Trophoblast cell (in vitro differentiated cells and primary cell): Measurements from ENCODE around the gene TNFRSF17.

Source experiments
- DNase-seq, 2 donors: peaks; one replicate each; pipeline ENCODE4 v3.0.0-alpha.2; 2016
- H2AFZ ChIP-seq: 2 replicates; pipeline ENCODE4 v1.6.1; 2013; ENCODE audit warnings: low read length, moderate library complexity, mild to moderate bottlenecking; ENCODE audit not compliant: insufficient read depth, poor library complexity
- H2AK5ac ChIP-seq: 2 replicates; pipeline ENCODE4 v1.6.1; 2013; ENCODE audit warnings: mild to moderate bottlenecking, low read length
- H2BK120ac ChIP-seq: 2 replicates; pipeline ENCODE4 v1.6.1; 2013; ENCODE audit warnings: low read length, mild to moderate bottlenecking, moderate library complexity; ENCODE audit not compliant: insufficient read depth, poor library complexity
- H2BK12ac ChIP-seq: 2 replicates; pipeline ENCODE4 v1.6.1; 2013; ENCODE audit warnings: mild to moderate bottlenecking, low read length, moderate library complexity
- H2BK5ac ChIP-seq: 2 replicates; pipeline ENCODE4 v1.6.1; 2013; ENCODE audit warnings: low read length, low read depth, moderate library complexity, mild to moderate bottlenecking; ENCODE audit not compliant: poor library complexity
- H3K14ac ChIP-seq: 2 replicates; pipeline ENCODE4 v1.6.1; 2013; ENCODE audit warnings: mild to moderate bottlenecking, low read length
- H3K18ac ChIP-seq: 2 replicates; pipeline ENCODE4 v1.6.1; 2013; ENCODE audit warnings: mild to moderate bottlenecking, low read length
- H3K23ac ChIP-seq: 2 replicates; pipeline ENCODE4 v1.6.1; 2013; ENCODE audit warnings: low read length
- H3K27ac ChIP-seq: 2 replicates; pipeline ENCODE4 v1.5.1; 2013; ENCODE audit warnings: low read depth, mild to moderate bottlenecking, inconsistent platforms, low read length, moderate library complexity
- H3K27me3 ChIP-seq: 2 replicates; pipeline ENCODE4 v1.6.1; 2013; ENCODE audit warnings: inconsistent platforms, mild to moderate bottlenecking, low read length, moderate library complexity; ENCODE audit not compliant: insufficient read depth
- H3K36me3 ChIP-seq, 2 experiments: 1 replicate in 1 of 2; 2 replicates in 1 of 2; pipeline ENCODE4 v1.6.1; 2013; ENCODE audit warnings: low read length in 2 of 2, mild to moderate bottlenecking in 2 of 2, moderate library complexity in 1 of 2; ENCODE audit not compliant: insufficient read depth in 2 of 2, control insufficient read depth in 1 of 2
- H3K4ac ChIP-seq: 2 replicates; pipeline ENCODE4 v1.6.1; 2013; ENCODE audit warnings: low read depth, mild to moderate bottlenecking, low read length, moderate library complexity
- H3K4me1 ChIP-seq, 2 experiments: 1 replicate in 1 of 2; 2 replicates in 1 of 2; pipeline ENCODE4 v1.6.1; 2013; ENCODE audit warnings: low read length in 2 of 2, mild to moderate bottlenecking in 2 of 2, moderate library complexity in 1 of 2; ENCODE audit not compliant: insufficient read depth in 2 of 2, control insufficient read depth in 1 of 2
- H3K4me2 ChIP-seq: 2 replicates; pipeline ENCODE4 v1.6.1; 2013; ENCODE audit warnings: inconsistent platforms, mild to moderate bottlenecking, low read length, moderate library complexity
- H3K4me3 ChIP-seq: 2 replicates; pipeline ENCODE4 v1.5.1; 2013; ENCODE audit warnings: mild to moderate bottlenecking, low read depth, low read length, inconsistent platforms
- H3K79me1 ChIP-seq: one replicate; pipeline ENCODE4 v1.6.1; 2013; ENCODE audit warnings: low read length
- H3K79me2 ChIP-seq: 2 replicates; pipeline ENCODE4 v1.6.1; 2013; ENCODE audit warnings: low read length, mild to moderate bottlenecking; ENCODE audit not compliant: control insufficient read depth, insufficient read depth, poor library complexity
- H3K9ac ChIP-seq: 2 replicates; pipeline ENCODE4 v1.6.1; 2013; ENCODE audit warnings: mild to moderate bottlenecking, low read length
- H3K9me3 ChIP-seq: 2 replicates; pipeline ENCODE4 v1.6.1; 2013; ENCODE audit warnings: low read depth, mild to moderate bottlenecking, control low read depth, inconsistent platforms, low read length; ENCODE audit not compliant: insufficient read depth
- H4K12ac ChIP-seq: 2 replicates; pipeline ENCODE4 v1.6.1; 2013; ENCODE audit warnings: low read depth, mild to moderate bottlenecking, low read length, moderate library complexity
- H4K8ac ChIP-seq: 2 replicates; pipeline ENCODE4 v1.6.1; 2013; ENCODE audit warnings: low read depth, mild to moderate bottlenecking, low read length, moderate library complexity
- H4K91ac ChIP-seq: one replicate; pipeline ENCODE4 v1.6.1; 2013; ENCODE audit warnings: low read depth, mild to moderate bottlenecking, low read length, moderate library complexity
- WGBS: extraction: QIAGEN DNeasy Blood & Tissue Kit; methylation state at CpG from one replicate; pipeline ENCODE4 v1.1.7; 2013; ENCODE audit warnings: missing lambda C conversion rate; ENCODE audit not compliant: insufficient read length, insufficient coverage; ENCODE audit errors: extremely low coverage; 5-methylcytosine and 5-hydroxymethylcytosine counted together

Gene TNFRSF17

DNA sequence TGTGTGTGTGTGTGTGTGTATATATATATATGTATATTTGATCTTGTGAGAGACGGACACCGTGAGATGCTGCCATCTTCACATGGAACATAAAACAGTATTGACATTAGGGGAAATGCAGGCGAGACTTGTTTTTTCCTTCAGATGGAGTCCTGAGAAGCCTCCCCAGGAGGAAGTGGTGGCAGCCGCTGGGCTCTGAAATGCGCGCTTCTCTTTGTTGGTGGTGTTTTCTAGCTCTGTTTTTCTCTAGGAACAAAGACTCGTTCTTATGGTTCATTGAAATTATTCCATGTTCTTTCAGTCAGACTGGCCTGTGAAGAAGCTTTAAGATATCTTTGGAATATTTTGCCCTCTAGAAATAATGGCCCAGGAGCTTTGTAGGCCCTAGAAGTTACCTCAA is 44.5 kb downstream of the TNFRSF17 start:
- H3K27ac ChIP-seq, result no peak overlapping the region
- H3K18ac ChIP-seq, result no peak overlapping the region
- H3K14ac ChIP-seq, result no peak overlapping the region
- H2BK5ac ChIP-seq, result no peak overlapping the region
- no peaks in the 10 kb centered on the region for H3K4me1 ChIP-seq
- no peaks in the 10 kb centered on the region for H3K27me3 ChIP-seq
- H2AK5ac ChIP-seq, result no peak overlapping the region
- H3K9ac ChIP-seq, result no peak overlapping the region
- DNase-seq, result no peak
- no peak overlapping the region for H2BK12ac ChIP-seq
- H3K79me2 ChIP-seq, result no peaks in the 10 kb centered on the region
- H3K4me2 ChIP-seq, result no peak overlapping the region
- H2AFZ ChIP-seq, result no peak overlapping the region
- H4K12ac ChIP-seq, result no peak overlapping the region
- H3K79me1 ChIP-seq, result no peaks in the 10 kb centered on the region
- no peak overlapping the region for H4K8ac ChIP-seq
- peaks cover 0 to 2% of the 10 kb centered on the region in 2 experiments for H3K36me3 ChIP-seq
- no CpG with 5 or more reads among the region's 7 CpGs for WGBS
- no peaks in the 10 kb centered on the region for H3K9me3 ChIP-seq
- no peak overlapping the region for H3K23ac ChIP-seq
- no peak overlapping the region for H2BK120ac ChIP-seq
- H3K4ac ChIP-seq, result no peak overlapping the region
- no peak overlapping the region for H4K91ac ChIP-seq
- no peak overlapping the region for H3K4me3 ChIP-seq

DNA sequence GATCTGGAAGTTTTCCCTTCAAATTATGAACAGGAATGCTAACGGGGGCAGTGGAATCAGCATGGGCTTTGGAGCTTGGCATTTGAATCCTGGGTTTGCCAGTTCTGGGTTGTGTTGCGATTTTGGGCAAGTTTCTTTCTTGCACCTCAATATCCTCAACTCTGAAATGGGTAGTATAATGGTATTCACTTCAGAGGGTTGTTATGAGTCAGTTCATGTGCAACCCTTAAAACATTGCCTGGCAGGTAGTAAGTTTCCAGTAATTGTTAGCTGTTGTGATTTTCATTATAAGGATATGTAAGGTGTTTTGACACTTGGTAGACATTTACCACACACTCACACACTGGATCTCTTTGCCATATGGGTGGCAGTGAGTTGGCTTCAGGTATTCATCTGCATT is 44.9 kb downstream of the TNFRSF17 start:
- Histone ChIP-seq H3K9me3 (no peaks in the 10 kb centered on the region), H3K4ac (no peak overlapping the region), H3K9ac (no peak overlapping the region), H2AK5ac (no peak overlapping the region), H3K27ac (no peak overlapping the region), H3K18ac (no peak overlapping the region), H3K79me2 (no peaks in the 10 kb centered on the region), H3K27me3 (no peaks in the 10 kb centered on the region), H3K4me2 (no peak overlapping the region), H3K36me3 (peaks cover 0 to 2% of the 10 kb centered on the region in 2 experiments), H3K23ac (no peak overlapping the region), H3K4me1 (no peaks in the 10 kb centered on the region), H2BK5ac (no peak overlapping the region), H4K8ac (no peak overlapping the region), H2BK12ac (no peak overlapping the region), H2AFZ (no peak overlapping the region), H3K4me3 (no peak overlapping the region), H4K91ac (no peak overlapping the region), H2BK120ac (no peak overlapping the region), H4K12ac (no peak overlapping the region), H3K79me1 (no peaks in the 10 kb centered on the region), H3K14ac (no peak overlapping the region)
- no CpG with 5 or more reads among the region's 2 CpGs for WGBS
- DNase-seq, result no peak

DNA sequence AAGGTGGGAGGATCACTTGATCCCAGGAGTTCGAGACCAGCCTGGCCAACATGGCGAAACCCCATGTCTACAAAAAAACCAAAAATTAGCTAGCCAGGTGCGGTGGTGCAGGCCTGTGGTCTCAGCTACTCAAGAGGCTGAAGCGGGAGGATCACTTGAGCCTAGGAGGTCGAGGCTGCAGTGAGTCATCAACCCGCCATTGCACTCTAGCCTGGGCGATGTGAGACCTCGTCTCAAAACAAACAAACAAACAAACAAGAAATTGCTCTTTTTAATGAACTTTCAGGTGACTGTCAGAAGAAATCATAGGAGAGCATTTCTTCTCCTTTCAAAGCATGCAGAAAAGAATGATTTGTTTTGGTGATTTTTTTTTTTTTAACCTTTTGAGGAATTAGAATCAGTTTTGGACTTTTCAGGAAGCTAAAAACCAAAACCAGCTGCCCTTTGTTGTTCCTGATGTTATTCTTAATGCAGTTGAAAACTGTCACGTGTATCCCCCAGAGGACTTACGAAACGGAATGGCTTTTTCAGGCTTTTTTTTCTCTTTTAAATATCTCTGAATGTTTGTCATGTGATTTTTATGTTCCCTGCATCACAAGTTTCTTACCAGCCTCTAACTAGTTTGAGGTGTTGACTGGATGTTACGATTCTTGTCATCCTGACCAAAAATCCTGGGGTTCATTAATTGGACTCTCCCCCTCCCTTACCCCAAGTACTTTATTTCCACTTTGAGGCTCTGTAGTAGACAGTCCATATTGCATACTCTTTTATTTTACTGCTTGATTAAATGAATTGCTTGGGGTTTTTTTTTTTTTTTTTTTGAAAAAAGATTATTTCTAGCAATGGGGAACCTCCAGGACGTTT is 45.6 kb downstream of the TNFRSF17 start:
- no peaks in the 10 kb centered on the region for H3K4me1 ChIP-seq
- H2AK5ac ChIP-seq, result no peak overlapping the region
- no peak overlapping the region for H3K27ac ChIP-seq
- H3K79me2 ChIP-seq, result no peaks in the 10 kb centered on the region
- H2AFZ ChIP-seq, result no peak overlapping the region
- no peak overlapping the region for H2BK12ac ChIP-seq
- no peak overlapping the region for H2BK120ac ChIP-seq
- H3K79me1 ChIP-seq, result no peaks in the 10 kb centered on the region
- H3K23ac ChIP-seq, result no peak overlapping the region
- no peaks in the 10 kb centered on the region for H3K9me3 ChIP-seq
- H2BK5ac ChIP-seq, result no peak overlapping the region
- H3K36me3 ChIP-seq, result peaks cover 0 to 2% of the 10 kb centered on the region in 2 experiments
- no peak overlapping the region for H4K12ac ChIP-seq
- no peak overlapping the region for H3K18ac ChIP-seq
- WGBS, result no CpG with 5 or more reads among the region's 13 CpGs
- no peak overlapping the region for H3K4me3 ChIP-seq
- peak in 1 of 2 donors; percentile 42 for DNase-seq
- H3K14ac ChIP-seq, result no peak overlapping the region
- H3K4ac ChIP-seq, result no peak overlapping the region
- no peak overlapping the region for H3K9ac ChIP-seq
- no peak overlapping the region for H3K4me2 ChIP-seq
- H4K8ac ChIP-seq, result no peak overlapping the region
- H4K91ac ChIP-seq, result no peak overlapping the region
- no peaks in the 10 kb centered on the region for H3K27me3 ChIP-seq

DNA sequence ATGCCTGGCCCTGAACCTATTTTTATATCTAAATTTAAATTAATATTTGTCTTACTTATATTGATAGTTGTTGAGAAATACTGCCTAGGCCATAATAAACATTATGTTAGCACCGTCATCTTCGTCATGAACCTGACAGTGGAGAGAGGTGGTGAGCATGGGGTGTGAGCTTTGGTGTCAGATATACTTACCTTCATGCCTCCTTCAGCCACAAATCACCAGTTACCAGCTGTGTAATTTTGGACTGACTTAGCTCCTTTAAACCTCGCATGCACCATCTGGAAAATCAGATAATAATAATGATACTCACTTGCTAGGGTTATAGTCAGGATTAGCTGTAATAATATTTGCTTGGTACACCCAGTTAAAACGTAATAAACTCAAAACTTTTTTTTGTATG is 46.6 kb downstream of the TNFRSF17 start:
- Histone ChIP-seq H2AK5ac (no peak overlapping the region), H3K4me2 (no peak overlapping the region), H3K23ac (no peak overlapping the region), H3K36me3 (peaks cover 0 to 2% of the 10 kb centered on the region in 2 experiments), H3K14ac (no peak overlapping the region), H3K27me3 (no peaks in the 10 kb centered on the region), H4K8ac (no peak overlapping the region), H2BK120ac (no peak overlapping the region), H3K79me2 (no peaks in the 10 kb centered on the region), H3K9ac (no peak overlapping the region), H3K79me1 (no peaks in the 10 kb centered on the region), H4K91ac (no peak overlapping the region), H3K27ac (no peak overlapping the region), H2AFZ (no peak overlapping the region), H2BK12ac (no peak overlapping the region), H3K4me1 (no peaks in the 10 kb centered on the region), H2BK5ac (no peak overlapping the region), H3K4ac (no peak overlapping the region), H3K4me3 (no peak overlapping the region), H4K12ac (no peak overlapping the region), H3K9me3 (no peaks in the 10 kb centered on the region), H3K18ac (no peak overlapping the region)
- no CpG with 5 or more reads among the region's 4 CpGs for WGBS
- DNase-seq, result no peak
